Hematopoietic multipotent progenitor cell (in vitro differentiated cells): ENCODE measurements around the gene UBP1. TPM values are rescaled to one million over a fixed set of nuclear protein-coding genes. Genes with fewer than 3 reads are reported as not detected.

Experiments
- DNase-seq, 3 donors: peaks; one replicate each; pipeline ENCODE4 v3.0.0-alpha.2; 2011 to 2015; ENCODE audit warnings: low read depth in 2 of 3, low spot score in 2 of 3
- small RNA-seq: library from RNA; depleted of rRNA; stranded (forward); fragments of <200 nt; gene quantifications from one replicate; pipeline ENCODE3, GENCODE V24; 2012
- total RNA-seq: library from RNA; depleted of rRNA; stranded (reverse); fragments of >200 nt; gene quantifications from one replicate; pipeline ENCODE4 v1.2.3, GENCODE V29; 2012

Gene UBP1
- total RNA-seq, 1 donor, result 42.0 TPM

- peak in 1 of 3 donors; percentile 12 for DNase-seq
These were observed 101.2 kb downstream of the UBP1 start for GRCh38 chr3:33338936-33339465.

Small RNAs within 50 kb of the gene (small RNA-seq; reads per million reads assigned to genes)
- not detected for gene RNU7-110P

Other genes starting within 250 kb of the UBP1 start
- gene SUSD5, start 221.6 kb downstream of the UBP1 start, total RNA-seq, result under 0.01 TPM
- gene FBXL2, start 163.0 kb downstream of the UBP1 start, total RNA-seq, result 1.9 TPM